ENCODE measurements around the gene C2. TPM values are rescaled to one million over a fixed set of nuclear protein-coding genes. Genes with fewer than 3 reads are reported as not detected.

The C2 gene
- total RNA-seq, 1 donor from 2014 or later: 0.65 TPM

GRCh38 chr6:31896493-31896855 lies 31.0 kb upstream of the C2 start:
- no peak for DNase-seq (ENCODE audit: low spot score, unreplicated experiment)
- Mint-ChIP-seq H3K36me3 (ENCODE audit: insufficient read depth) (peaks cover 20% of the 10 kb centered on the region), H3K27me3 (no peaks in the 10 kb centered on the region), H3K4me1 (ENCODE audit: low read depth) (peaks cover 19% of the 10 kb centered on the region), H3K27ac (peak overlapping the region; percentile 56), H3K4me3 (ENCODE audit: low read depth) (peak overlapping the region; percentile 82), H3K9me3 (ENCODE audit: low read depth) (no peaks in the 10 kb centered on the region)
- no peak for TF ChIP-seq CTCF (IDR thresholded peaks at IDR 0.05; ENCODE audit: unreplicated experiment)

- H3K36me3 Mint-ChIP-seq (ENCODE audit: insufficient read depth): peaks cover 18% of the 10 kb centered on the region
- H3K27me3 Mint-ChIP-seq: no peaks in the 10 kb centered on the region
- DNase-seq (ENCODE audit: low spot score, unreplicated experiment): no peak
Observed at GRCh38 chr6:31896856-31897611, 30.5 kb upstream of the C2 start.

GRCh38 chr6:31897612-31898382 lies 29.7 kb upstream of the C2 start, which contains the start of gene EHMT2:
TSS of gene EHMT2 (minus strand) at chr6:31897698. CDS start at chr6:31897677, 21 bp downstream.
- Mint-ChIP-seq H3K4me1 (ENCODE audit: low read depth) (peaks cover 24% of the 10 kb centered on the region), H3K27me3 (no peaks in the 10 kb centered on the region), H3K36me3 (ENCODE audit: insufficient read depth) (peaks cover 13% of the 10 kb centered on the region), H3K27ac (peak within 1 kb of the TSS; percentile 97), H3K9me3 (ENCODE audit: low read depth) (no peaks in the 10 kb centered on the region), H3K4me3 (ENCODE audit: low read depth) (peak within 1 kb of the TSS; percentile 94)
- DNase-seq (ENCODE audit: low spot score, unreplicated experiment): peak; percentile 67
- TF ChIP-seq CTCF (IDR thresholded peaks at IDR 0.05; ENCODE audit: unreplicated experiment): no peak

More at GRCh38 chr6:31896856-31897611, 30.5 kb upstream of the C2 start:
- no peaks in the 10 kb centered on the region for H3K9me3 Mint-ChIP-seq (ENCODE audit: low read depth)
- peaks cover 19% of the 10 kb centered on the region for H3K4me1 Mint-ChIP-seq (ENCODE audit: low read depth)
- TF ChIP-seq CTCF (IDR thresholded peaks at IDR 0.05; ENCODE audit: unreplicated experiment): no peak
- H3K4me3 Mint-ChIP-seq (ENCODE audit: low read depth): peak overlapping the region; percentile 82
- no peak overlapping the region for H3K27ac Mint-ChIP-seq

- H3K36me3 Mint-ChIP-seq (ENCODE audit: insufficient read depth): peaks cover 10% of the 10 kb centered on the region
- DNase-seq (ENCODE audit: low spot score, unreplicated experiment): no peak
- peak overlapping the region; percentile 94 for H3K4me3 Mint-ChIP-seq (ENCODE audit: low read depth)
Observed at GRCh38 chr6:31898383-31899011, 29.0 kb upstream of the C2 start.

More at GRCh38 chr6:31898383-31899011, 29.0 kb upstream of the C2 start:
- Mint-ChIP-seq H3K27me3 (no peaks in the 10 kb centered on the region), H3K9me3 (ENCODE audit: low read depth) (no peaks in the 10 kb centered on the region), H3K27ac (peak overlapping the region; percentile 97), H3K4me1 (ENCODE audit: low read depth) (peaks cover 26% of the 10 kb centered on the region)
- TF ChIP-seq CTCF (IDR thresholded peaks at IDR 0.05; ENCODE audit: unreplicated experiment): no peak
